Measurements from ENCODE around the gene SUPT4H1.

- no peak for TF ChIP-seq POLR2A (IDR thresholded peaks at IDR 0.05; ENCODE audit: low read depth, low read length)
- TF ChIP-seq TAF1 (IDR thresholded peaks at IDR 0.05; ENCODE audit: borderline replicate concordance, low read depth, low read length), result no peak
Observed at GRCh38 chr17:58383892-58384462, 32.0 kb upstream of the SUPT4H1 start.

Measured in GM12892 (cell line).